Tibial nerve (tissue), 4 donors: Measurements from ENCODE around the gene SAPCD1. TPM values are rescaled to one million over a fixed set of nuclear protein-coding genes. Genes with fewer than 3 reads are reported as not detected.

Experiments
- DNase-seq, 2 donors: peaks; one replicate each; pipeline ENCODE4 v3.0.0-alpha.2; 2019; ENCODE audit warnings: low spot score in 2 of 2
- H3K27ac ChIP-seq, 4 donors: fragments of 200-600 bp; sonication (generic) in 3 of 4; one replicate each; pipeline ENCODE4 v1.5.1; 2017 to 2019; ENCODE audit warnings: mild to moderate bottlenecking in 1 of 4
- H3K27me3 ChIP-seq, 2 donors: fragments of 200-600 bp; sonication (generic) in 1 of 2; one replicate each; pipeline versions ENCODE4 v1.5.1 to v1.6.0; 2017 to 2019
- H3K36me3 ChIP-seq, 3 donors: fragments of 200-600 bp; sonication (generic); one replicate each; pipeline ENCODE4 v1.5.1; 2018 to 2019
- H3K4me1 ChIP-seq, 4 donors: fragments of 200-600 bp; sonication (generic) in 3 of 4; one replicate each; pipeline ENCODE4 v1.5.1; 2017 to 2019
- H3K4me3 ChIP-seq, 4 donors: fragments of 200-600 bp; sonication (generic) in 3 of 4; one replicate each; pipeline ENCODE4 v1.5.1; 2017 to 2019; ENCODE audit warnings: mild to moderate bottlenecking in 1 of 4, moderate library complexity in 1 of 4
- H3K9me3 ChIP-seq, 4 donors: fragments of 200-600 bp; sonication (generic) in 3 of 4; one replicate each; pipeline ENCODE4 v1.5.1; 2017 to 2019
- CTCF ChIP-seq, 5 experiments: fragments of 200-600 bp in 3 of 5; fragments of 450-650 bp in 2 of 5; sonication (generic) in 3 of 5; IDR thresholded peaks; one replicate each; pipeline ENCODE4 v1.5.1; 2016 to 2019; ENCODE audit warnings: antibody characterized with exemption in 5 of 5, mild to moderate bottlenecking in 3 of 5, moderate library complexity in 2 of 5
- EP300 ChIP-seq, 2 donors: sonication (generic); formaldehyde crosslinking; IDR thresholded peaks; one replicate each; pipeline ENCODE4 v1.6.1; 2017; ENCODE audit warnings: antibody characterized with exemption in 2 of 2, mild to moderate bottlenecking in 1 of 2
- POLR2A ChIP-seq, 2 donors: fragments of 450-650 bp; IDR thresholded peaks; one replicate each; pipeline ENCODE4 v1.6.1; 2017; ENCODE audit warnings: antibody characterized with exemption in 2 of 2, mild to moderate bottlenecking in 2 of 2, moderate library complexity in 2 of 2
- WGBS, 2 donors: methylation state at CpG; one replicate each; pipeline ENCODE4 v1.1.5; 2018; 5-methylcytosine and 5-hydroxymethylcytosine counted together
- total RNA-seq, 4 donors: library from RNA; depleted of rRNA; stranded (reverse); fragments of >200 nt; gene quantifications; one replicate each; pipeline ENCODE4 v1.1.0, GENCODE V29; 2016

Gene SAPCD1
- total RNA-seq, 4 donors from 2014 or later, result 1.5 to 5.5 (median 4.8) TPM; not detected in 1

- peak in 1 of 2 donors; percentile 52 for DNase-seq
- Histone ChIP-seq H3K27me3 (no peaks in the 10 kb centered on the region), H3K4me1 (peaks cover 0 to 58% (median 41%) of the 10 kb centered on the region in 4 donors), H3K4me3 (no peak overlapping the region), H3K36me3 (peaks cover 0 to 14% (median 4%) of the 10 kb centered on the region in 3 donors), H3K9me3 (no peaks in the 10 kb centered on the region), H3K27ac (peak overlapping the region; percentile 34 to 94 (median 92))
- TF ChIP-seq POLR2A (IDR thresholded peaks at IDR 0.05), result peak in 1 of 2 donors; percentile 24
- TF ChIP-seq CTCF (IDR thresholded peaks at IDR 0.05), result peak in 1 of 5 experiments; percentile 5
- TF ChIP-seq EP300 (IDR thresholded peaks at IDR 0.05), result peak in 1 of 2 donors; percentile 50
- WGBS, 2 donors, result 21 to 25% methylated on average over 6 of the region's 6 CpGs
Observed at GRCh38 chr6:31737991-31738979, 24.2 kb upstream of the SAPCD1 start.

- peak within 1 kb of the TSS; percentile 9 to 94 (median 92) for H3K27ac ChIP-seq
- DNase-seq, result peak; percentile 96 to 98
- H3K4me3 ChIP-seq, result peak within 1 kb of the TSS; percentile 57 to 82 (median 68)
- TF ChIP-seq EP300 (IDR thresholded peaks at IDR 0.05) (peak; percentile 67 to 88), CTCF (IDR thresholded peaks at IDR 0.05) (peak in 1 of 5 experiments; percentile 54), POLR2A (IDR thresholded peaks at IDR 0.05) (peak; percentile 52 to 76)
- WGBS, 2 donors, result 1% methylated on average over 43 to 58 of the region's 58 CpGs
- peaks cover 0 to 43% (median 31%) of the 10 kb centered on the region in 4 donors for H3K4me1 ChIP-seq
- H3K9me3 ChIP-seq, result no peaks in the 10 kb centered on the region
- H3K27me3 ChIP-seq, result no peaks in the 10 kb centered on the region
- H3K36me3 ChIP-seq, result peaks cover 0 to 15% (median 0%) of the 10 kb centered on the region in 3 donors
Observed at GRCh38 chr6:31739639-31740396, 22.6 kb upstream of the SAPCD1 start, which contains the start of gene MSH5. Gene MSH5, plus strand, starts transcription at chr6:31740005. Its CDS starts 462 bp downstream, at chr6:31740467.

- no peak for TF ChIP-seq EP300 (IDR thresholded peaks at IDR 0.05)
- TF ChIP-seq POLR2A (IDR thresholded peaks at IDR 0.05), result no peak
- no peak for TF ChIP-seq CTCF (IDR thresholded peaks at IDR 0.05)
- H3K4me3 ChIP-seq, result peak overlapping the region; percentile 57 to 82 (median 68)
- no peaks in the 10 kb centered on the region for H3K9me3 ChIP-seq
- H3K27ac ChIP-seq, result peak overlapping the region in 3 of 4 donors; percentile 76 to 91 (median 81)
- H3K4me1 ChIP-seq, result peaks cover 0 to 42% (median 30%) of the 10 kb centered on the region in 4 donors
- peaks cover 0 to 15% (median 0%) of the 10 kb centered on the region in 3 donors for H3K36me3 ChIP-seq
- 18 to 23% methylated on average over 27 to 29 of the region's 29 CpGs for WGBS, 2 donors
- no peak for DNase-seq
- H3K27me3 ChIP-seq, result no peaks in the 10 kb centered on the region
Observed at GRCh38 chr6:31740397-31741223, 21.8 kb upstream of the SAPCD1 start.

- TF ChIP-seq CTCF (IDR thresholded peaks at IDR 0.05), result no peak
- no peak for TF ChIP-seq POLR2A (IDR thresholded peaks at IDR 0.05)
- no peak for TF ChIP-seq EP300 (IDR thresholded peaks at IDR 0.05)
- Histone ChIP-seq H3K27me3 (no peaks in the 10 kb centered on the region), H3K36me3 (peaks cover 0 to 22% (median 0%) of the 10 kb centered on the region in 3 donors), H3K9me3 (no peaks in the 10 kb centered on the region), H3K4me1 (peaks cover 0 to 39% (median 26%) of the 10 kb centered on the region in 4 donors), H3K27ac (no peak overlapping the region), H3K4me3 (no peak overlapping the region)
- WGBS, 2 donors, result 85 to 86% methylated on average over 2 of the region's 2 CpGs
- DNase-seq, result no peak
Observed at GRCh38 chr6:31741815-31742214, 20.6 kb upstream of the SAPCD1 start.
